Chondrocyte (in vitro differentiated cells): ENCODE data around the gene KIF26B. TPM values are rescaled to one million over a fixed set of nuclear protein-coding genes. Genes with fewer than 3 reads are reported as not detected.

Experiments used
- DNase-seq: peaks from one replicate; pipeline ENCODE4 v3.0.0; 2021; ENCODE audit warnings: mixed read lengths, low spot score
- H3K27ac Mint-ChIP-seq: one replicate; pipeline ENCODE4 v1.8.0; 2021; ENCODE audit warnings: mild to moderate bottlenecking, moderate library complexity, mixed read lengths; ENCODE audit not compliant: unreplicated experiment
- H3K27me3 Mint-ChIP-seq: 2 replicates; pipeline ENCODE4 v1.8.0; 2021; ENCODE audit warnings: low read depth, mixed read lengths
- H3K36me3 Mint-ChIP-seq: 2 replicates; pipeline ENCODE4 v1.8.0; 2021; ENCODE audit warnings: low read depth, mixed read lengths
- H3K4me1 Mint-ChIP-seq: 2 replicates; pipeline ENCODE4 v1.8.0; 2021; ENCODE audit warnings: low read depth, mild to moderate bottlenecking, mixed read lengths
- H3K4me3 Mint-ChIP-seq: one replicate; pipeline ENCODE4 v1.8.0; 2021; ENCODE audit warnings: mild to moderate bottlenecking, moderate library complexity, mixed read lengths; ENCODE audit not compliant: unreplicated experiment
- H3K9me3 Mint-ChIP-seq: 2 replicates; pipeline ENCODE4 v1.8.0; 2021; ENCODE audit warnings: low read depth, mixed read lengths
- total RNA-seq: library from RNA; stranded (reverse); gene quantifications from 3 replicates; pipeline ENCODE4 v1.2.1, GENCODE V29; 2021
- TF ChIP-seq, protein P1 (sequence below): fragments of 200-600 bp; sonication (generic); IDR thresholded peaks from 2 replicates; pipeline ENCODE4 v1.5.0; 2021; ENCODE audit warnings: antibody characterized with exemption, mild to moderate bottlenecking, moderate library complexity

Gene KIF26B
- total RNA-seq, 1 donor from 2014 or later = 47.0 TPM

DNA sequence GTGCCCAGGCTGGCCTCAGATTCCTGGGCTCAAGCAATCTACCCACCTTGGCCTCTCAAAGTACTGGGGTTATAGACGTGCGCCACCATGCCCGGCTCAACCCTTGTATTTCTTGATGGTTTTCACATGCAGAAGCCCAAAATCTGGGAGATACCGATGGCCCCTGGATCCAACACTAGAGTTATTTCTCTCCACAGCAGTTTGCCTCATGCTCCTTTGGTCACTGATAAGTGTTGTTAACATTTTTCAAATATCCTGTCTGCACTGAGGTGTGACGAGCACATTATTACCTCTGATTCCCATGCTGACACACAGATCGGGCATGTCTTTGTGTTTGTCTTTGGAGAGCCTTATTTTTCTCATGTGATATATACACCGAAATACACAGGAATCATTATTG is 107.0 kb downstream of the KIF26B start:
- Mint-ChIP-seq H3K4me3 (no peak overlapping the region), H3K27ac (no peak overlapping the region), H3K36me3 (peaks cover 3% of the 10 kb centered on the region), H3K4me1 (peaks cover 23% of the 10 kb centered on the region), H3K27me3 (no peaks in the 10 kb centered on the region), H3K9me3 (no peaks in the 10 kb centered on the region)
- DNase-seq = no peak
- TF ChIP-seq, protein P1, sequence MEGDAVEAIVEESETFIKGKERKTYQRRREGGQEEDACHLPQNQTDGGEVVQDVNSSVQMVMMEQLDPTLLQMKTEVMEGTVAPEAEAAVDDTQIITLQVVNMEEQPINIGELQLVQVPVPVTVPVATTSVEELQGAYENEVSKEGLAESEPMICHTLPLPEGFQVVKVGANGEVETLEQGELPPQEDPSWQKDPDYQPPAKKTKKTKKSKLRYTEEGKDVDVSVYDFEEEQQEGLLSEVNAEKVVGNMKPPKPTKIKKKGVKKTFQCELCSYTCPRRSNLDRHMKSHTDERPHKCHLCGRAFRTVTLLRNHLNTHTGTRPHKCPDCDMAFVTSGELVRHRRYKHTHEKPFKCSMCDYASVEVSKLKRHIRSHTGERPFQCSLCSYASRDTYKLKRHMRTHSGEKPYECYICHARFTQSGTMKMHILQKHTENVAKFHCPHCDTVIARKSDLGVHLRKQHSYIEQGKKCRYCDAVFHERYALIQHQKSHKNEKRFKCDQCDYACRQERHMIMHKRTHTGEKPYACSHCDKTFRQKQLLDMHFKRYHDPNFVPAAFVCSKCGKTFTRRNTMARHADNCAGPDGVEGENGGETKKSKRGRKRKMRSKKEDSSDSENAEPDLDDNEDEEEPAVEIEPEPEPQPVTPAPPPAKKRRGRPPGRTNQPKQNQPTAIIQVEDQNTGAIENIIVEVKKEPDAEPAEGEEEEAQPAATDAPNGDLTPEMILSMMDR = no peak

GRCh38 chr1:245263529-245264095 is 108.8 kb downstream of the KIF26B start:
- H3K4me1 Mint-ChIP-seq = peaks cover 17% of the 10 kb centered on the region
- H3K4me3 Mint-ChIP-seq = no peak overlapping the region
- TF ChIP-seq, protein P1 = no peak
- DNase-seq = no peak
- H3K9me3 Mint-ChIP-seq = no peaks in the 10 kb centered on the region
- no peak overlapping the region for H3K27ac Mint-ChIP-seq
- H3K27me3 Mint-ChIP-seq = no peaks in the 10 kb centered on the region
- no peaks in the 10 kb centered on the region for H3K36me3 Mint-ChIP-seq

DNA sequence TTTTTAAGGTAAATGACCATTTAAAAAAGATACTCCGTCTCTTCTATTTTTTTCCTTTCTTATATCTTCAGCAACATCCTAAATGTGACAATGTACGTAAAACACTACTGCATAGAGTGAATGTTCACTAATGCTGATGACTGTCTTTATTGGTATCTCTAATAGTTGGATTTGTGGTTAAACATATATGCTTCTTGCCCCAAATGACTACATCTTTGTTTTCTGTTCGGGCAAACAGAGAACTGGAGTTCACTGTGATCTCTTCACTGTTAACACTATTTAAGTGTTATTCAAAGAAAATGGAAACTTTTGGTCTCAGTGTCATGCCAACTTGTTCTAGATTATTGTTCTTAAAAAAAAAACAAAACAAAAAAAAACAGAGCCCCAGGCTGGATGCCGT is 109.4 kb downstream of the KIF26B start:
- no peaks in the 10 kb centered on the region for H3K9me3 Mint-ChIP-seq
- peak overlapping the region; percentile 32 for H3K27ac Mint-ChIP-seq
- H3K36me3 Mint-ChIP-seq = no peaks in the 10 kb centered on the region
- H3K4me3 Mint-ChIP-seq = no peak overlapping the region
- H3K27me3 Mint-ChIP-seq = no peaks in the 10 kb centered on the region
- TF ChIP-seq, protein P1 = no peak
- DNase-seq = no peak
- peaks cover 11% of the 10 kb centered on the region for H3K4me1 Mint-ChIP-seq

GRCh38 chr1:245266105-245266504 is 111.3 kb downstream of the KIF26B start:
- Mint-ChIP-seq H3K4me3 (no peak overlapping the region), H3K27ac (no peak overlapping the region), H3K36me3 (peaks cover 5% of the 10 kb centered on the region), H3K27me3 (no peaks in the 10 kb centered on the region), H3K4me1 (peaks cover 7% of the 10 kb centered on the region), H3K9me3 (peaks cover 6% of the 10 kb centered on the region)
- TF ChIP-seq, protein P1 = no peak
- DNase-seq = no peak

- no peaks in the 10 kb centered on the region for H3K27me3 Mint-ChIP-seq
- peaks cover 9% of the 10 kb centered on the region for H3K9me3 Mint-ChIP-seq
- TF ChIP-seq, protein P1 = no peak
- no peak overlapping the region for H3K4me3 Mint-ChIP-seq
- H3K27ac Mint-ChIP-seq = no peak overlapping the region
- H3K4me1 Mint-ChIP-seq = peaks cover 2% of the 10 kb centered on the region
- no peak for DNase-seq
- peaks cover 6% of the 10 kb centered on the region for H3K36me3 Mint-ChIP-seq
Observed at GRCh38 chr1:245270063-245270462, 115.3 kb downstream of the KIF26B start.
